HG02623 (cell line): ENCODE results near the gene ME1.
A peak's percentile ranks its signal among the peaks of the same experiment; 100 is the strongest.
"Not testable (repeated sequence)": the region's sequence is repeated elsewhere in the genome, so short reads cannot be mapped to it uniquely, and the experiment has no call there.

ENCODE experiments used
- ATAC-seq: cut with Tn5 transposase; IDR thresholded peaks from one replicate; pipeline ENCODE4 v1.9.1; 2021; ENCODE audit warnings: moderate library complexity; ENCODE audit not compliant: unreplicated experiment

The ME1 gene

DNA sequence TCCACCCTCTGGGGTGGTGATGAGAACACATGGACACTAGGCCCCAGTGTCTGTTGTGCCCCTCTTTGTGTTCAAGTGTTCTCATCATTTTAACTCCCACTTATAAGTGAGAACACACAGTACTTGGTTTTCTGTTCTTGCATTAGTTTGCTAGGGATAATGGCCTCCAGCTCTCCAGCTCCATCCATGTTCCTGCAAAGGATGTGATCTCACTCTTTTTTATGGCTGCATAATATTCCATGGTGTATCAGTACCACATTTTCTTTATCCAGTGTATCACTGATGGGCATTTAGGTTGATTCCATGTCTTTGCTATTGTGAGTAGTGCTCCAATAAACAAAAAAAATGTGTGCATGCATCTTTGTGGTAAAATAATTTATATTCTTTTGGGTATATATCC lies 170.3 kb downstream of the ME1 start:
- ATAC-seq = no peak

DNA sequence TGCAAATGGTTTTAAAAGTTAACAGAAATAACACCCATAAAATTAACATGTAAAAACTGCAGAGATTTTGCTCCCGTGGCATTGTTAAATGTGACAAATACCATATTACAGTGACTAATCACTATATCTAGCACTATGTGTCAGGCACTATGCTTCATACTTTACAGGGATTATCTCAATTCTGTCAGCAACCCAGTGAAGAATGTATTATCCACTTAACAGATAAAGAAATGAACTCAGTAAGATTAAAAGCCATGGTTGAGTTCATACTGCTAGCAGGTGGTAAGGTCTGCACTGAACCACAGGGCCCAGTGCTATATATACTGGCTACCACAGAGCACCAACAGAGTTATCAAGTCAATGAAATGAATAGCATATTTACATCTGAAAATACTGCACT lies 172.3 kb downstream of the ME1 start:
- ATAC-seq = no peak

DNA sequence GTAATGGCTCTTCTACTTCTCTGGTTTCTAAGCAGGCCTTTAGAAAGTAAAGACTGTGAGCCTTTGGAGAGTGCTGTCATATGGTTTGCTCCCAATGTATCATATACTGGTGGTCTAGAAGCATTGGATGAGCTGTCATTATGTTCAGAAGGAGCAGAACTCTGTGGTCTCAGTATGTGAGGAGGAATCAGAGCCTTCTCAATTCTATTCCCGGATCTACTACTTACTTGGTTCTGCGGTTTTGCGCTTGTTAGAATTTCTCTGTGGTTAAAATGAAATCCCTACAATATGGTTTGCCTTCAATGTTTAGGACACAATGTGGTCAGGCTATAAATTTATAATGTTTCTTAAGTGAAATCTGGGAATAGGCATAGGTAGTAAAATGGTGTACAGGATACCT lies 173.1 kb downstream of the ME1 start:
- no peak for ATAC-seq

DNA sequence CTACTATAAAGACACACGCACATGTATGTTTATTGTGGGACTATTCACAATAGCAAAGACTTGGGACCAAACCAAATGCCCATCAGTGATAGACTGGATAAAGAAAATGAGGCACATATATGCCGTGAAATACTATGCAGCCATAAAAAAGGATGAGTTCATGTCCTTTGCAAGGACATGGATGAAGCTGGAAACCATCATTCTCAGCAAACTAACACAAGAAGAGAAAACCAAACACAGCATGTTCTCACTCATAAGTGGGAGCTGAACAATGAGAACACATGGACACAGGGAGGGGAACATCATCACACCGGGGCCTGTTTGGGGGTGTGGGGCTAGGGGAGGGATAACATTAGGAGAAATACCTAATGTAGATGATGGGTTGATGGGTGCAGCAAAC lies 174.1 kb downstream of the ME1 start:
- not testable (repeated sequence) for ATAC-seq

DNA sequence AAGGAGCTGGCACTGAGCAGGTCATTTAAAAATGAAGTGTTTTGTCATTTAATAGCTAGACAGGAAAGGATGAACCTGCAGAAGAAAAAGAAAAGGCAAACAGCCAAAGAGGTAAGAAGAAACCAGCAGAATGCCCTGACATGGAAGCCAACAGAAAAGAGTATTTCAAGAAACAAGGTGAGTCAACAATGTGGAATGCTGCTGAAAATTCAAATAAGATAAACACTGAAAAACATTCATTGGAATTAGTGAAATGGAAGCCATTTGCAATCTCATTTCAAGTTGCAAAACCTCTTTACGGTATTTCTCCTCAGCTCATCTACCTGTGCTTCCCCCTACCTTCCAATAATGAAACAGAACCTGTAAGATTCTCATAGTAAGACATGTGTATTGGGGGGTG lies 178.1 kb downstream of the ME1 start:
- ATAC-seq = no peak

DNA sequence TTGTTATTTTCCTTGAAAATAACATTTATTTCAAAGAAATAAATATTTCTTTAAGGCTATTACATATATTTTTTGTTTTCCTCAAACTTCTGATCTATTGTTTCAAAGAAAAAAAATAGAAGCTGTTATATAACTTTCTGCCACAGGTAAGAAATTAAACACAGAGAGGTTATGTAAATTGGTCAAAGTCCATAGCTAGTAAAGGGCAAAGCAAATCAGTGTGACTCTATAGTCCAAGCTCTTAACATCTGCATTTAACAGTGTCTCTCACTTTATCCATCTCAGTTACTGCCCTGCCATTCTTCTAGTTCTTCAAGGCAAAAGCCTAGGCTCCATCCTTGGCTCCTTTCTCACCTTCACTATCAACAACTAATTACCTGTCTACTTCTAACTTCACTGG lies 180.6 kb downstream of the ME1 start:
- ATAC-seq = no peak

DNA sequence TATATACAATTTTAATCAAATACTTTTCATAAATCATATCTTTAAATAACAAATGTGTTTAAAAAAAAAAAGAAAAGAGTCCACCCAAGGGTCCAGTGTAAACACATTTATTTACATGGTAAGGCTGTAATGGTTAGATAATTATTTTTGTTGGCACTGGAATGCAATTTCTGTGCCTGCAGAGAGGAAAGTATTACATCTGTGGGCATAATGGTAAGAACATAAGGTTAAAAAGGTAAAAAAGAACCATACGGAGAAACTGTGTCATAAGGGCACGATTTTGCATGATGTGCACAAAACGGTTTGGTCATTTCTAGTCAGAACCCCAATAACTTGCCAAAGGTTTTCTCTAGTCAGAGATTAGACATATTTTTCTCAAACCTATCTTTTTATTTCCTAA lies 183.4 kb downstream of the ME1 start:
- ATAC-seq = no peak

DNA sequence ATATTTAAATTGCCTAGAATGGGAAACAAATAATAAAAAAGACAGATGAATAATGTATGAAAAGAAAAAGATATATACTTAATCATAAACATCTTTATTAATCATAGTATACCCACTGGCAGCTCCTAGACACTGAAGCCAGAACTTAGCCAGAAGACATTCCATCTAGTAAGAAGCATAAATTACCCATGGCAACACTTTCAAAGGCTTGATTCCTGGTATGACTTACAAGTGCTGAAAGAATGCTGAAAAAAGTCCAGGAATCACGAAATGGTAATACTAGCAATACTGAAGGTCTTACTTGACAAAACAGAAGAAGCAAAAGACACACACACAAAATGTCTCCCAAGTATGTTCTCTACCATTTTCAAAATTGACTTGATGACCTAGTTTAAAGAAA lies 199.7 kb downstream of the ME1 start:
- no peak for ATAC-seq

DNA sequence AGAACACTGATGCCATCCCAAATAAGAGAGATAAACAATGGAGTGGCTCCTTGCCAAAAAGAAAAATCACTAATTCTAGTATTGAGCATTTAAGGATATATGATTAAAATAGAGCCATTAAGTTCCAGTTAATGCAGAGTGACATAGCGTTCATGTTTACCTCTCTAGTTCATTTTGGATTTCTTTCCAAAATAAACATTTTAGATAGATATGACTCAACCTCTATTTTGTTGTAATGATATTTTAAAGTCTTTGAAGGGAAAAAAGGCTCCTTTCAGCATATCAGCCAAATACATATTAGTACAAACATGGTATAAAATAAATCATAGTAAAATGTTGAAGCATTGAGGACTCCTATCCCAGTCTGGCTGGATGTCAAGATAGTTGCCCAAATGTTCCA lies 204.3 kb downstream of the ME1 start:
- no peak for ATAC-seq

DNA sequence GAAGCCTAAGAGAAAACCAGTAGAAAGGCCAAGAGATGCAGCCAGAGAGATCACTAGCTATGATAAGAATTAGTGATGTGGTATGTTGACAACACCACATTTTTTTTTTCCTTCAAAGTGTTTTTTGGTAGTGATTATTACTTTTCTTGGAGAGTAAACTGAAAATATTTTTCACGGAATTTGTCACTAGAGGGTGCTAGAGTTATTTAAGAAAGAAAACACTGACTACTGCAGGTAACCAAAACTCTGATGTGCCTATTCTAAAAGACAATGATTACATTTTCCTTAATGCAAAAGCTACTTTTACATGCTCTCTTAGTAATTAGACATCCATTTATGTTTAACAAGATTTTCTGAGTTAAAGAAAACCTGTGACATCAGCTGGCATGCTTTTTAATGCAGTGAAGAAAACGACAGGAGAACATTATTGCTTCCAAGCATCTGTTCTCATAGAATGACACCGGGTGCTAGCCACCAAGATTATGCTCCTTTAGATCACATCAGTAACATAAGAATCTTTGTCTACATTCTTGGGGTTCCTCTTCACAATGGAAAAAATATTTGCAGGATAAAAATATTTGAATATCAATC lies 208.9 kb downstream of the ME1 start:
- no peak for ATAC-seq

DNA sequence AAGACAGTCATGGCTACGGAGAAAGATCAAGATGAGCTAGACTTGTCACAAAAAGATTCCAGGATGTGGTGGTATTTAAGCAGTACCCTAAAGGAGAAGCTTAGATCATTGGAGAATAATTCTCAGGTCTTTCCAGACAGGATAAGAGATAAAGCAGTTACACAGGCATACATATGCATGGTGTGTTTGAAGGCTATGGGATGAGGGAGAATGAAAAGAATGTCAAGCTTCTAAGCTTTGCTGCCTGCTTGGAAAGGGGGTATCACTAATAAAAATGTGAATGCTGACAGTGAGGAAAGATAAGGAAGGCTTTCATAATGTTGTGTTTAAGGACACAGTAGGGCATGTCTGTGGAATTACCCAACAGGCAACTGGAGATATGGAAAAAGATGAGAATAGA lies 209.6 kb downstream of the ME1 start:
- no peak for ATAC-seq

DNA sequence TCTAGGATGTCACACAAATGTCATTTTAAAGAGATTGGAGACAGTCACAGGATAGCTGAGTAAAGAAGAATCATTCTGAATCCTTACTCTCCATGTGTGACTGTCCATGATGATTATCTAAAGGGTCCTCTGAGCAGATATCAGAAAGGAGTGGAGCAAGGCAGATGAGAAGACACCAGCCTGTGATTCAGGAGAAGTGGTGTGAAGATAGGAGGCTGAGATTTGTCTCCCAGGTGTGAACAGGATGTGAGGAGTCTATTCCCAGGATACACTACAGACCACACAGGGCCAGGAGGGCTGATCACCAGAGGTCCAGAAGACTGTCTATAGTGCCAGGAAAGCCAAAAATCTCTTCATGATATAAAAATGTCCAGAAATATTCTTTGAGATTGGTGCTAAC lies 210.7 kb downstream of the ME1 start:
- no peak for ATAC-seq

DNA sequence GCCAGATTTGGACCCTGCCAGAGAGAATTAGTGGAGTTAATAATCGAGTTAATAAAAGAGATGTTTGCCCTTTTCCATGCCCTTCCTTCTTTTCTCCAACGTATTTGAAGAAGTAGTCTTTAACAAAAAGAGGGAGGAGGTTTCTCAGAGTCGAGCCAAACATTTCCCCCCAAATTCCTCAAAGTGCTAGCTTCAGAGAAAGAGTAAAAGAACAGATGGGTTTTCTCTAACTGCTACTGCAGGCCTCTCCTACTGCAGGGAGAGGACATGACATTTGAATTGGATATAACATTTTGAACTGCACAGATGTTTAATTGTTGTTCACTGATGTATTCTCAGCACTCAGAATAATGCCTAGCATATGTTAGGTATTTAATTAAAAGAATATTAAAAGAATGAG lies 212.2 kb downstream of the ME1 start:
- no peak for ATAC-seq

DNA sequence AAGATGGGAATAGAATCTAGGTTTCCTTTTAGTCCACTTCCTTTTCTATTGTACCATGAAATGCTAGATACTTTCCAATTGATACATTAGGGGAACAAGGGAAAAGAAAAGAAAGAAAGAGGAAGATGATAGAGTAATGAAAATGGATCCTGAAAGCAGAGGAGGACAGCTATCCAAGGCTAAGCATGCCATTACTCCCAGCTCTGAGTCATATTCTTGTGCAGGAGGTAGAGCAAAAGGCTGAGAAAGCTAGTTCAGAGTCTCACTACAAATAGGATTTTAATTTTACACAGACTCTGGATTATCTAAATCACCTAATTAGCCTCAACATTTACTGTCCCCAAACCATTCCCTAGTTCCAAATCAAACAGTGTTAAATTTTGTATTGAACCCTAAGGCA lies 214.0 kb downstream of the ME1 start:
- no peak for ATAC-seq

DNA sequence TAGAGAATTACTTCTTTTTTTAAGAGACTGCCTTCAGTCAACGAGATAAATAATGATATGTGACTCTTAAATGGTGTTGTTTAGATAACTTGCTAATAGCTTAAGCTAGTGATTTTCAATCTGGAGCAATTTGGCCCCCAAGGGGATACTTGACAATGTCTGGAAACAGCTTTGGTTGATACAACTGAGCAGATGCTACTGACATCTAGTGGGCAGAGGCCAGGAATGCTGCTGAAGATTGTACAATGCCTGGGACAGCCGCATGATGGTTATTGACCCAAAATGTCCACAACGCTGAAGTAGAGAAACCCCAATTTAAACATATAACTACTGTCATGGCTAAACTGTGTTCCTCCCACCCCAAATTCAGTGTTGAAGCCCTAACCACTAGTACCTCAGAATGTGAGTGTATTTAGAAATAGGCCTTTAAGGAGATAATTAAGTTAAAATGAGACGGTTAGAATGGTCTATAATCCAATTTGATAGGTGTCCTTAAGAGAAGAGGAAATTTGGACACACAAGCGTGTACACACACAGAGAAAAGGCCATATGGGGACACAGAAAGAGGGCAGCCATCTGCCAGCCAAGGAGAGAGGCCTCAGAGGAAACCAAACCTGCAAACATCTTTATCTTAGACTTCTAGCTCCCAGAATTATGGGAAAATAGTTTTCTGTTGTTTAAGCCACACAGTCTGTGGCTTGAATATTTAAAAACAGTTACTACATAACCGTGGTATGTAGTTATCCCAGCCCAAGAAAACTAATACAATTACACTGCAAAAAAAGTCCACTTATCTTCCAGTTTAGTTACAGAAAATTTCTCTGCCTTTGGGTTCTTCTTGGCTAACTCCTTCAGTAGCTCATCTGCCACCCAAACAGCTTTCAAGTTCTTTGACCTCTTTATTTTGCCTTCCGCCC lies 215.5 kb downstream of the ME1 start:
- ATAC-seq = peak; percentile 99

DNA sequence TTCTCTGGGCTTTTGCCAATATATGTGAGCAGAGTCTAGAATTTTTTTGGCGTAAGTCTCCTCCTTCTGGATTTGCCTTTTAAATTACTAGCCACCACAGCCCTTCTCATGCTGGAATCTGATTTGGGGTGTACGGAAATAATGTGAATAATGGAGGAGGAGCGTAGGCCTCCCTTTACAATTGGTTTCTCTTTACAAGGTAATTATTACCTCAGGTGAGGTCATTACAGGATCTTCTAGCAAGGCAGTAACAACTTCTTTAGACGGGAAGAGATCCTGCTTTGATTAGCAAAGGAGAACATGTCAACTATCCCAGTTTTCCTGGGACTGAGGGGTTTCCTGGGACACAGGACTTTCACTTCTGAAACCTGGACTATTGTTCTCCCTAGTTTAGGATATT lies 228.8 kb downstream of the ME1 start:
- ATAC-seq = no peak

DNA sequence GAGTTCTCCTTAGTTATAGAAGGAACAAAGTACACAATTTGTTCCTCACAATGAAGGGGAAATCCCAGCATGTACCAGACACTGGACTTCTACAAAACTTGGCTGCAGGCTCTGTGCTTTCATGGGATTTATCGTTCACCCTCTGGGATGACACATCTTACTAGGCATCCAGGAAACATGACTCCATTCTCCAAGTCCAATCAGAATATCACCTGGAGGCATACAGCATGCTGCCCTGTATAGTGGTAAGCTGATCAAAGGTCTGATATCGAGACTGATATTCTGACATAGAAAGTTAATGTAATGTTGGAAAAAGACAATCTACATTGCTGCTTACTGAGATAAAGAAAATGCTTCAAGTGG lies 231.0 kb downstream of the ME1 start:
- ATAC-seq = no peak

DNA sequence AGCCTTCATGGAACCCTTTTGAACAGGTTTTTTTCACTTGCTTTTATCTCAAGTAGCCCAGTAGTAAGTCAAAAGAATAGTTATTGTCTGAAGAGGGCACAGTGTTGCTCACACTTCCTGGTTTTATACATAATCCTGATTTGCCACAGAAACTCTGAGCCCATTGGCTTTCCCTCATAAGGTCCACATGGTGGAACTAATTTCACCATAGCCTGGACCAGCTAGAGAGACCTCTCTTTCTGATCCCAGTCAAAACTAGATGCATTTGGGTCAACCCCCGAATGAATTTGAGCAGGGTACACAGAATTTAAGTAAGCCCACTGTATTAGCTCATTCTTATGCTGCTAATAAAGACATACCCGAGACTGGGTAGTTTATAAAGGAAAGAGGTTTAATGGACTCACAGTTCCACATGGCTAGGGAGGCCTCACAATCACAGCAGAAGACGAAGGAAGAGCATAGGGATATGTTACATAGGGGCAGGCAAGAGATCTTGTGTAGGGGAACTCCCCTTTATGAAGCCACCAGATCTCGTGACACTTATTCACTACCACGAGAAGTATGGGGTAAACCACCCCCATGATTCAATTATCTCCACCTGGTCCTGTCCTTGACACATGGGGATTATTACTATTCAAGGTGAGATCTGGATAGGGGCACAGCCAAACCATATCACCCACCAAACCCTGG lies 231.5 kb downstream of the ME1 start:
- ATAC-seq = peak; percentile 51

DNA sequence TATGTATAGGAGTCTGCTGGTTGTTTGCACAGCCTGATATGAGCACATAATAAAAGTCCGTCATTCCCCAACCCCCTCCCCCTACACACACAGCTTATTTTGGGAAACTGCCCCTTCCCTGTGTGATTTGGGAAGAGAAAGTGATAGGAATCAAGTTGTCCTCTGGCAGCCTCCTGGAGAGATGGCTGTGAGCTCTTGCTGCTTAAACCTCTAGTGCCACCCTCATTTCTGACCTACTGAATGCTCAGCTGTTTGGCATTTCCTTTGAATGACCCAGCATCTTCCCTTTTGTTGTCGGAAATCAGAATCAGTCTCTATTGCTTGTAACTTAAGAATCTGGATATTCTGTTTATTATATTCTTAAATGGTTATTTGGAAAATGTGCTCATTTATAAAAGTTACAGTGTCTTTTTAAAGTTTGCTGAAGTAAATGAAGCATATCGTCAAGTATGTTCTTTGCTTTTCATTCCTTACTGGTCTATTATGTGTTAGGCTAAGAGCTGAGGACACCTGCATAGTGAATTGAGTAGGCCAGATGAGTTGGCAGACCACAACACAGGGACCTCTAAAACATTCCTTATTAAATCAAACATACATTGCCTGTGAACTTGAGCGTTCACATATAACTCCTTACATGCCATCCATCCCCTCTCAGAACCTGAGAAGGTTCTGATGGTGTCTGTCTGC lies 232.2 kb downstream of the ME1 start:
- ATAC-seq = no peak

DNA sequence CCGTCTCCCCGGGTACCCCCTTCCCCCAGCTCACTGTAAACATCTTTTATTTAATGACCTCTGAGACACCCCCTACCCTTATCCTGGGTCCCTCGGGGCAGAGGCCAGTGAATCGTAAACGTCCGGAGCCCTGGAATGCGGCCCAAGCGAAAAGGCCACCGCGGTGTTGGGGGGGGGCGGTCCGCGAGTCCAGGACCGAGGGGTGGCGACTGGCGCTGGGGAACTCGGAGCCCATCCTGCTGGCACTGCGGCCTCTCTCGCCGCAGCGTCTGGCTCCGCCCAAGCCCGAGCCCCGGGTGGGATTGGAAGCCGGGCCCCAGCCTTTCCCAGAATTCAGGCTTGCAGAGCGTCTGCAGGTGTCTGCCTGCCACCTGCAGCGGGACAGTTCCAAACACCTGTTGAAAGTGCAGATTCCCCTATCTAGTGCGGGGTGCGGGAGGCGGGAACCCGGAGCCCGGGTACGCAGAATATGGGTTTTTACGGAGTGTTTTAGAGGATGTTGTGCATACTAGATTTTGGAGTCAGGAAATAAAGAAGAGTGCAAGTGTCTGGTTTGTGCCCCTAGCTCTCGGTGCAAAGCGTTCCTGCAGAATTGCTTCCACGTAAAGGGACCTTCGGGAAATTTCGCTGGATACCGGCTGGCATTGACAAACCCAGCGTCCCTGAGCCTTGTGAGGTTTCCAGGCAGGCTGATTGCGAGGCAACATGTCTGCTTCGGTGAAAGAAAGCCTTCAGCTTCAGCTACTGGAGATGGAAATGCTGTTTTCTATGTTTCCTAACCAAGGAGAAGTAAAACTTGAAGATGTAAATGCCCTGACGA lies 236.9 kb downstream of the ME1 start:
- ATAC-seq = peak; percentile 8
